GM06990 (cell line): ENCODE results near the gene ATG5.

Source experiments
- DNase-seq: peaks from one replicate; pipeline ENCODE4 v3.0.0-alpha.2; 2011; ENCODE audit not compliant: insufficient read length; ENCODE audit errors: extremely low read depth
- H3K27me3 ChIP-seq: replicated peaks from 2 replicates; pipeline ENCODE4 v1.6.0; 2011; ENCODE audit warnings: low read length; ENCODE audit not compliant: control insufficient read depth, insufficient read depth
- H3K36me3 ChIP-seq: 2 replicates; pipeline ENCODE4 v1.5.1; 2011; ENCODE audit warnings: low read length; ENCODE audit not compliant: control insufficient read depth, insufficient read depth
- H3K4me3 ChIP-seq: replicated peaks from 2 replicates; pipeline ENCODE4 v1.5.1; 2011; ENCODE audit warnings: low read depth, mild to moderate bottlenecking, control low read depth, low read length
- CTCF ChIP-seq: IDR thresholded peaks from 2 replicates; pipeline ENCODE4 v1.5.1; 2011; ENCODE audit warnings: low read length, control low read depth, mild to moderate bottlenecking, inconsistent platforms; ENCODE audit not compliant: insufficient read depth, poor library complexity, severe bottlenecking

The ATG5 gene

GRCh38 chr6:106194949-106195921 is 130.3 kb downstream of the ATG5 start:
- no peak for DNase-seq
- TF ChIP-seq CTCF: no peak
- Histone ChIP-seq H3K36me3 (no peaks in the 10 kb centered on the region), H3K27me3 (no peaks in the 10 kb centered on the region), H3K4me3 (no peak overlapping the region)

- Histone ChIP-seq H3K4me3 (no peak overlapping the region), H3K27me3 (no peaks in the 10 kb centered on the region), H3K36me3 (no peaks in the 10 kb centered on the region)
- TF ChIP-seq CTCF: no peak
- no peak for DNase-seq
Measured at GRCh38 chr6:106192824-106193223, 132.7 kb downstream of the ATG5 start.

- H3K4me3 ChIP-seq: no peak overlapping the region
- no peak for TF ChIP-seq CTCF
- H3K27me3 ChIP-seq: no peaks in the 10 kb centered on the region
- H3K36me3 ChIP-seq: peaks cover 1% of the 10 kb centered on the region; the same call in 1 of the 2 replicates
- no peak for DNase-seq
Measured at GRCh38 chr6:106188104-106188794, 137.3 kb downstream of the ATG5 start.

- no peak for TF ChIP-seq CTCF
- Histone ChIP-seq H3K4me3 (no peak overlapping the region), H3K36me3 (peaks cover 1% of the 10 kb centered on the region; the same call in 1 of the 2 replicates), H3K27me3 (no peaks in the 10 kb centered on the region)
- DNase-seq: no peak
Measured at GRCh38 chr6:106187424-106187982, 138.1 kb downstream of the ATG5 start.

GRCh38 chr6:106186714-106187113 is 138.8 kb downstream of the ATG5 start:
- Histone ChIP-seq H3K27me3 (no peaks in the 10 kb centered on the region), H3K4me3 (no peak overlapping the region), H3K36me3 (peaks cover 1% of the 10 kb centered on the region; the same call in 1 of the 2 replicates)
- no peak for TF ChIP-seq CTCF
- DNase-seq: no peak
